GM21737 (cell line): Measurements from ENCODE around the gene RAB6B.

Experiments used
- ATAC-seq: cut with Tn5 transposase; IDR thresholded peaks from one replicate; pipeline ENCODE4 v1.9.1; 2021; ENCODE audit warnings: mild to moderate bottlenecking, moderate library complexity; ENCODE audit not compliant: unreplicated experiment

RAB6B gene

GRCh38 chr3:133931084-133931483, 35.4 kb upstream of the RAB6B start:
- ATAC-seq, result no peak

- ATAC-seq, result no peak
Observed at GRCh38 chr3:133930341-133930933, 34.8 kb upstream of the RAB6B start.

GRCh38 chr3:133928903-133929607, 33.4 kb upstream of the RAB6B start:
- ATAC-seq, result no peak

- ATAC-seq, result no peak
Observed at GRCh38 chr3:133928136-133928893, 32.6 kb upstream of the RAB6B start.

GRCh38 chr3:133927540-133928066, 31.9 kb upstream of the RAB6B start:
- ATAC-seq, result peak; percentile 78

- no peak for ATAC-seq
Observed at GRCh38 chr3:133926736-133927539, 31.3 kb upstream of the RAB6B start.

GRCh38 chr3:133925960-133926735, 30.5 kb upstream of the RAB6B start:
- no peak for ATAC-seq

DNA sequence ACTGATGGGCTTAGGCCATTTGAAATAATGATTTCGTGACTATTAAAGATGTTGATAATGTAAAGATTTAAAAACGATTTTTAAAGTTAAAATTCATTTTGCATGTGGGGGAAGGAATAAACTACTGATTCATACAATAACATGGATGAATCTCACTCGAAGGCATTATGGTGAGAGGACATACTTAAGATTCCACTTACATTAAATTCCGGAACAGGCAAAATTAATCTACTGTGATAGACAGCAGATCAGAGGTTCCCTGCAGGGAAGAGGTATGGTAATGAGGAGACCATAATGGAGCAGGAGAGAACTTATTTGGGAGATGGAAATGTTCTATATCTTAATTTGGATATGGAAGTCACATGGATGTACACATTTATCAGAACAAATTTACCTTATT, 28.4 kb upstream of the RAB6B start:
- no peak for ATAC-seq

DNA sequence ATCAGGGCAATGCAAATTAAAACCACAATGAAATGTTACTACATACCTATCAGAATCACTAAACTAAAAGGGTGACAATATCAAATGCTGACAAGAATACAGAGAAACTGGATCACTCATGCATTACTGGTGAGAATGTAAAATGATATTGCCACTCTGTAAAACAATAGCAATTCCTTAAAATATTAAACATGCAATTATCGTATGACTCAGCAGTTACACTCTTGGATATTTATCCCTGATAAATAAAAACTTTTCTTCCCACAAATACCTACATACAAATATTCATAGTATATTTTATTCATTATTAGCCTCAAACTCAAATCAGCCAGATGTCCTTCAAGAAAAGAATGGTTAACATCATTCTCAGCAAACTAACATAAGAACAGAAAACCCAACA, 25.9 kb upstream of the RAB6B start:
- no peak for ATAC-seq

DNA sequence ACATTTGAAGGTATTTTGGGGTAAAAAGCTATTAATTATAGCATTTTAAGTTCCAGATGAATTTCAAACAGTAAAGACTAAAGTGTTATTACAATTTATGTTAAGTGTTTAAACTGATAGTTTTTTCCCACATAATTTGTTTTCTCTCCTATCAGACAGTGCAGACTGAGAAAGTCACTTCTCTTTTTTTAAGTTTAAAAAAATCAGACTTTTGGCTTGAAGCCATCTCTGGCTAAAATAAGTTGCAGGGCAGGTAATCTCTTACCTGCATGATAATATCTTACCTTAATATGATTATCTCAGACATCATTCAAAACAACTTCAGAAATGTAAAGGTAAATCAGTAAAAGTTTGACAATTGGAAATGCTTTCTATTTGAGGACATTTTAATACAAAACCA, 21.5 kb upstream of the RAB6B start:
- ATAC-seq, result no peak

- no peak for ATAC-seq
Observed at GRCh38 chr3:133915685-133916658, 20.3 kb upstream of the RAB6B start.

GRCh38 chr3:133914839-133915600, 19.3 kb upstream of the RAB6B start:
- no peak for ATAC-seq

GRCh38 chr3:133910422-133910821, 14.7 kb upstream of the RAB6B start:
- no peak for ATAC-seq

- no peak for ATAC-seq
Observed at GRCh38 chr3:133905376-133905775, 9.7 kb upstream of the RAB6B start.

DNA sequence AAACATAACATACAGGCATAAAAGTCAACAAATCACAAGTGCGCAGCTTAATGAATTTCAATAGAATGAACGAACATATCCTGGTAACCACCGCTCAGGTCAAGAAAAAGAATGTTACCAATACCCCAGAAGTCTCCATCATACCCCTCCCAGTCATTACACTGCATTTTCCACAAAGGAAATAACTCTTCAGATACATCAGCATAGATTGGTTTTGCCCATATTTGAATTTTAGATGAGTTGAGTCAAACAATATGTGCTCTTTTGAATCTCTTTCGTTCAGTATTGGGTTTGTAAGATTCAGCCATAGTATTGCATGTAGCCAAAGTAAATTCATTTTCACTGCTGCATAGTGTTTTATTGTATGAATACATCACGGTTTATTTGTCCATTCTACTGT, 6.2 kb upstream of the RAB6B start:
- ATAC-seq, result no peak

DNA sequence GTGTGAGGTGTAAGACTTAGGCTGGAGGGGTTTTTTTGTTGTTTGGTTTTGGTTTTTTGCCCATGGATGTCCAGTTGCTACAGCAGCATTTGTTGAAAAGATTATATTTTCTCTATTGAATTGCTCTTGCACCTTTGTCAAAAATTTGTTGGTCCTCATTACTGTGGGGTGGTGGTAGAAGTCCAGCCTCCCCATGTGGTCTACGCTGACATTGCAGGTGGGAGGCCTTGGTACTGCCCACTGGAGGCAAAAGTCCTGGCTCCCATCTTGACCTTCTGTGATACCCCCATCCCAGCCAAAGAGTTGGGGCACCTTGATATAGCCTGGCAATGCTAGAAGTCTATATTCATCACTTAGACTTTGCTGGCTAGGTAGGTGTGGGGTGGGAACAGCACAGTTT, 5.4 kb upstream of the RAB6B start:
- ATAC-seq, result no peak

DNA sequence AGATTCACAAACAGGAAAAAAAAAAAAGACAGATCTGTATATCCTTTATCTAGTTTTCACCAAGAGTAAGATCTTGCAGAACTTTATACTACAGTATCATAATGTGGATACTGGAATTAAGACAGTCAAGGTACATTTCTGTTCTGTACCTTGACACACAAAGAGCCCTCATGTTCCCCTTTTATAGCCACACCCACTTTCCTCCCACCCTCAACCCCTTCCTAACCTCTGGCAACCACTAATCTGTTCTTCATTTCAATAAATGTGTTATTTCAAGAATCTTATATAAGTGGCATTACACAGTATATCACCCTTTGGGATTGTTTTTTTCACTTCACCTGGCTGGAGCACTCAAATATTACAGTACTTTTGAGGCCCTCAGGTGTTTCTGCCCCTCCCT, 3.6 kb upstream of the RAB6B start:
- ATAC-seq, result no peak

GRCh38 chr3:133897547-133897946, 1.9 kb upstream of the RAB6B start:
- ATAC-seq, result no peak
